ENCODE results near the gene PDE4A. TPM values are rescaled to one million over a fixed set of nuclear protein-coding genes. Genes with fewer than 3 reads are reported as not detected.

Gene PDE4A
- polyA plus RNA-seq, 2 donors: 1.2 to 1.3 TPM

- Histone ChIP-seq H3K36me3 (ENCODE audit: control insufficient read depth in 2 of 2, insufficient read depth in 2 of 2, low read length in 1 of 2) (no peaks in the 10 kb centered on the region), H3K9me3 (ENCODE audit: control insufficient read depth in 2 of 2, insufficient read depth in 1 of 2, low read depth in 1 of 2, low read length in 1 of 2) (peaks cover 0 to 3% of the 10 kb centered on the region in 2 donors), H3K4me3 (ENCODE audit: low read depth in 1 of 2, low read length in 2 of 2) (no peak overlapping the region), H3K27me3 (ENCODE audit: control insufficient read depth in 1 of 2, insufficient read depth in 2 of 2, low read length in 2 of 2) (peaks cover 5 to 22% of the 10 kb centered on the region in 2 donors), H3K27ac (ENCODE audit: low read depth in 2 of 2, low read length in 1 of 2) (no peak overlapping the region), H3K4me1 (ENCODE audit: control insufficient read depth in 2 of 2, insufficient read depth in 2 of 2, low read length in 1 of 2) (peaks cover 8 to 26% of the 10 kb centered on the region in 2 donors)
- 24 to 29% methylated on average over 17 of the region's 17 CpGs for WGBS, 2 donors
Measured at GRCh38 chr19:10421240-10422045, 1.1 kb downstream of the PDE4A start.

- Histone ChIP-seq H3K27me3 (ENCODE audit: control insufficient read depth in 1 of 2, insufficient read depth in 2 of 2, low read length in 2 of 2) (peaks cover 5 to 22% of the 10 kb centered on the region in 2 donors), H3K9me3 (ENCODE audit: control insufficient read depth in 2 of 2, insufficient read depth in 1 of 2, low read depth in 1 of 2, low read length in 1 of 2) (no peaks in the 10 kb centered on the region), H3K4me1 (ENCODE audit: control insufficient read depth in 2 of 2, insufficient read depth in 2 of 2, low read length in 1 of 2) (peaks cover 8 to 23% of the 10 kb centered on the region in 2 donors), H3K36me3 (ENCODE audit: control insufficient read depth in 2 of 2, insufficient read depth in 2 of 2, low read length in 1 of 2) (no peaks in the 10 kb centered on the region), H3K27ac (ENCODE audit: low read depth in 2 of 2, low read length in 1 of 2) (no peak overlapping the region), H3K4me3 (ENCODE audit: low read depth in 1 of 2, low read length in 2 of 2) (no peak overlapping the region)
- 50 to 65% methylated on average over 4 of the region's 4 CpGs for WGBS, 2 donors
Measured at GRCh38 chr19:10422046-10422461, 1.7 kb downstream of the PDE4A start.

DNA sequence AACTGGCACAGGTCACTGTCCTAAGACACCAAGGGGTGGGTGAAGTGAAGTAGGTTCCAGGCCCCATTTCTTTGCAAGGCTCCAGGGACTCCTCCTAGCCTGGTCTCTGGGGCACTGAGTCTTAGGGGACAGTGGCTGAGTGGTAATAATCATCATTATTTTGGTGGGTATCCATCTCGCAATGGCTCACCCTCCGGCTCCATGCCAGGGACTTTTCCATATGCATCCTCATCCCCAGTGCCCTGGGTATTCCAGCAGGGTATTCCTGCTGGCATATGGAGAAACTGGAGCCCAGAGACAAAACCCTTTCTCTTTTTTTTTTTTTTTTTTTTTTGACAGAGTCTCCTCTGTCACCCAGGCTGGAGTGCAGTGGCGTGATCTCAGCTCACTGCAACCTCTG, 2.5 kb downstream of the PDE4A start:
- Histone ChIP-seq H3K36me3 (ENCODE audit: control insufficient read depth in 2 of 2, insufficient read depth in 2 of 2, low read length in 1 of 2) (no peaks in the 10 kb centered on the region), H3K4me1 (ENCODE audit: control insufficient read depth in 2 of 2, insufficient read depth in 2 of 2, low read length in 1 of 2) (peaks cover 8 to 19% of the 10 kb centered on the region in 2 donors), H3K9me3 (ENCODE audit: control insufficient read depth in 2 of 2, insufficient read depth in 1 of 2, low read depth in 1 of 2, low read length in 1 of 2) (no peaks in the 10 kb centered on the region), H3K27me3 (ENCODE audit: control insufficient read depth in 1 of 2, insufficient read depth in 2 of 2, low read length in 2 of 2) (peaks cover 5 to 22% of the 10 kb centered on the region in 2 donors), H3K4me3 (ENCODE audit: low read depth in 1 of 2, low read length in 2 of 2) (no peak overlapping the region), H3K27ac (ENCODE audit: low read depth in 2 of 2, low read length in 1 of 2) (no peak overlapping the region)
- WGBS, 2 donors: 54 to 64% methylated on average over 3 of the region's 3 CpGs

DNA sequence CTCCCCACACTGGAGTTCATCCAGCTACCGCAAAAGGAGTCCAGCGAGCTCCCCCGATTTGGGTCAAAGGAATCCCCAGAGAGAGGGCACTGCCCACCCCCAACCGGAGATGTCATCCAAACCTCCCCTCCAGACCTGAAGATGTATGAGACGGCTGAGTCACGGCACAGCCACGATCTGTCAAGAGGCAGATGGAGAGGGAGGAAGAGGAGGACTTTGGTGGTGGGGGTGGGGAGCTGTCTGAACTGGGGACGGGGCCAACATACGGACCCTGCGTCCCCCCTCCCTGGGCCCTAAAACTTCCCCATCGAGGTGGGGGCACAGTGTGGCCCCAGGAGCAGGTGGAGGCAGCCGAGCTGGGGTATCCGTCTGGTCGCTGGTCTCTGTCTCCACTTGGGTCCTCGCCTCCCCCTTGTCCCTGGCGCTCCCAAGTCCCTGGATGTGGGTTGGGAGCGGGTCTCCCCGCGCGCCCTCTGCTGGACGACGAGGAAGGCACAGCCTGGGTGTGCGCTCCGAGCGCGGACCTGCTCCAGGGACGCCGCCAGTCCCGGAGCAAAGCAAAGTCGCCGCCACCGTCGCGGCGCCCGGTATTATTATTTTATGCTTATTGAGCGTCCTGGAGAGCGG, 3.8 kb downstream of the PDE4A start:
- Histone ChIP-seq H3K9me3 (ENCODE audit: control insufficient read depth in 2 of 2, insufficient read depth in 1 of 2, low read depth in 1 of 2, low read length in 1 of 2) (no peaks in the 10 kb centered on the region), H3K4me1 (ENCODE audit: control insufficient read depth in 2 of 2, insufficient read depth in 2 of 2, low read length in 1 of 2) (peaks cover 8 to 18% of the 10 kb centered on the region in 2 donors), H3K4me3 (ENCODE audit: low read depth in 1 of 2, low read length in 2 of 2) (peak overlapping the region; percentile 10 to 29), H3K36me3 (ENCODE audit: control insufficient read depth in 2 of 2, insufficient read depth in 2 of 2, low read length in 1 of 2) (no peaks in the 10 kb centered on the region), H3K27ac (ENCODE audit: low read depth in 2 of 2, low read length in 1 of 2) (peak overlapping the region in 1 of 2 donors; percentile 14), H3K27me3 (ENCODE audit: control insufficient read depth in 1 of 2, insufficient read depth in 2 of 2, low read length in 2 of 2) (peaks cover 5 to 14% of the 10 kb centered on the region in 2 donors)
- WGBS, 2 donors: 1 to 2% methylated on average over 36 to 38 of the region's 38 CpGs

- WGBS, 2 donors: 86 to 87% methylated on average over 6 of the region's 6 CpGs
- no peaks in the 10 kb centered on the region for H3K36me3 ChIP-seq (ENCODE audit: control insufficient read depth in 2 of 2, insufficient read depth in 2 of 2, low read length in 1 of 2)
- H3K27me3 ChIP-seq (ENCODE audit: control insufficient read depth in 1 of 2, insufficient read depth in 2 of 2, low read length in 2 of 2): no peaks in the 10 kb centered on the region
- no peak overlapping the region for H3K27ac ChIP-seq (ENCODE audit: low read depth in 2 of 2, low read length in 1 of 2)
- no peak overlapping the region for H3K4me3 ChIP-seq (ENCODE audit: low read depth in 1 of 2, low read length in 2 of 2)
- H3K4me1 ChIP-seq (ENCODE audit: control insufficient read depth in 2 of 2, insufficient read depth in 2 of 2, low read length in 1 of 2): peaks cover 0 to 6% of the 10 kb centered on the region in 2 donors
- no peaks in the 10 kb centered on the region for H3K9me3 ChIP-seq (ENCODE audit: control insufficient read depth in 2 of 2, insufficient read depth in 1 of 2, low read depth in 1 of 2, low read length in 1 of 2)
Measured at GRCh38 chr19:10427169-10427568, 6.8 kb downstream of the PDE4A start.

DNA sequence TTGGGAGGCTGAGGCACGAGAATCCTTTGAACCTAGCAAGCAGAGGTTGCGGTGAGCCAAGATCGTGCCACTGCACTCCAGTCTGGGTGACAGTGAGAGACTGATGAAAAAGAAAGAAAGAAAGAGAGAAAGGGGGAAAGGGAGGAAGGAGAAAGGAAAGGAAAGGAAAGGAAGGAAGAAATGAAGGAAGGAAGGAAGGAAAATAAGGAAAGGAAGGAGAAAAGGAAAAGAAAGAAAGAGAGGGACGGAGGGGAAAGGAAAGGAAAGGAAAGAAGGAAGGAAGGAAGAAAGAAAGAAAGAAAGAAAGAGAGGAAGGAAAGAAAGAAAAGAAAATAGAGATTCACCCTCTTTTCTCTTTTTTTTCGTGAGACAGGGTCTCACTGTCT, 8.7 kb downstream of the PDE4A start:
- Histone ChIP-seq H3K27ac (ENCODE audit: low read depth in 2 of 2, low read length in 1 of 2) (no peak overlapping the region), H3K9me3 (ENCODE audit: control insufficient read depth in 2 of 2, insufficient read depth in 1 of 2, low read depth in 1 of 2, low read length in 1 of 2) (no peaks in the 10 kb centered on the region), H3K27me3 (ENCODE audit: control insufficient read depth in 1 of 2, insufficient read depth in 2 of 2, low read length in 2 of 2) (no peaks in the 10 kb centered on the region), H3K4me1 (ENCODE audit: control insufficient read depth in 2 of 2, insufficient read depth in 2 of 2, low read length in 1 of 2) (peaks cover 5 to 8% of the 10 kb centered on the region in 2 donors), H3K4me3 (ENCODE audit: low read depth in 1 of 2, low read length in 2 of 2) (no peak overlapping the region), H3K36me3 (ENCODE audit: control insufficient read depth in 2 of 2, insufficient read depth in 2 of 2, low read length in 1 of 2) (no peaks in the 10 kb centered on the region)
- 64 to 69% methylated on average over 5 of the region's 5 CpGs for WGBS, 2 donors

DNA sequence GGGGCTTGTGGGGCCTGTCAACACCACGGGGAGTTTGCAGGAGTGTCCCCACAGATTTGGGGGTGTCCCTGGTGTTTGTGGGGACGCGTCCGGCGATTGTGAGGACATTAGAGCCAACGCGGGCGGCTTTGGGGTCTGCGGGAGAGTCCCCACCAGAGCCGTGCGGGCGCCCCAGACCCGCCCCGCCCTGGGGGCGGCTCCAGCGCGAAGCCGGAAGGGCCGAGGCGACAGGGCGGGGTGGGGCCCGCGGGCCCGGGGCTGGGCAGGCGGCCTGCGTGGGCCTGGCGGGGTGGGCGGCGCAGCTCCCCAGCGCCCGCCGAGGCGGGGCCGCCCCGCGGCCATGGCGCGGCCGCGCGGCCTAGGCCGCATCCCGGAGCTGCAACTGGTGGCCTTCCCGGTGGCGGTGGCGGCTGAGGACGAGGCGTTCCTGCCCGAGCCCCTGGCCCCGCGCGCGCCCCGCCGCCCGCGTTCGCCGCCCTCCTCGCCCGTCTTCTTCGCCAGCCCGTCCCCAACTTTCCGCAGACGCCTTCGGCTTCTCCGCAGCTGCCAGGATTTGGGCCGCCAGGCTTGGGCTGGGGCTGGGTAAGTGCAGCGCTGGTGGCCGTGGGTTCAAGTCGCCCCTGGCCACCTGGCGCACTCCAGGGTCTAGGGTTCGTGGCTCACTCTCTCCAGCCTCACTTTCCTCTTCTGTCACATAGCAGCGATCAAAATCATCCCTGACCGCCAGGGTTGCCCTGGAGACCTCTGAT, 10.3 kb downstream of the PDE4A start:
- no peaks in the 10 kb centered on the region for H3K27me3 ChIP-seq (ENCODE audit: control insufficient read depth in 1 of 2, insufficient read depth in 2 of 2, low read length in 2 of 2)
- peak overlapping the region; percentile 47 to 56 for H3K27ac ChIP-seq (ENCODE audit: low read depth in 2 of 2, low read length in 1 of 2)
- peaks cover 5 to 6% of the 10 kb centered on the region in 2 donors for H3K4me1 ChIP-seq (ENCODE audit: control insufficient read depth in 2 of 2, insufficient read depth in 2 of 2, low read length in 1 of 2)
- H3K4me3 ChIP-seq (ENCODE audit: low read depth in 1 of 2, low read length in 2 of 2): peak overlapping the region; percentile 34 to 51
- WGBS, 2 donors: 4 to 7% methylated on average over 39 to 75 of the region's 75 CpGs
- no peaks in the 10 kb centered on the region for H3K9me3 ChIP-seq (ENCODE audit: control insufficient read depth in 2 of 2, insufficient read depth in 1 of 2, low read depth in 1 of 2, low read length in 1 of 2)
- no peaks in the 10 kb centered on the region for H3K36me3 ChIP-seq (ENCODE audit: control insufficient read depth in 2 of 2, insufficient read depth in 2 of 2, low read length in 1 of 2)

- Histone ChIP-seq H3K9me3 (ENCODE audit: control insufficient read depth in 2 of 2, insufficient read depth in 1 of 2, low read depth in 1 of 2, low read length in 1 of 2) (no peaks in the 10 kb centered on the region), H3K27ac (ENCODE audit: low read depth in 2 of 2, low read length in 1 of 2) (peak overlapping the region; percentile 44 to 50), H3K4me1 (ENCODE audit: control insufficient read depth in 2 of 2, insufficient read depth in 2 of 2, low read length in 1 of 2) (peaks cover 5 to 6% of the 10 kb centered on the region in 2 donors), H3K4me3 (ENCODE audit: low read depth in 1 of 2, low read length in 2 of 2) (peak overlapping the region; percentile 34 to 51), H3K27me3 (ENCODE audit: control insufficient read depth in 1 of 2, insufficient read depth in 2 of 2, low read length in 2 of 2) (no peaks in the 10 kb centered on the region), H3K36me3 (ENCODE audit: control insufficient read depth in 2 of 2, insufficient read depth in 2 of 2, low read length in 1 of 2) (no peaks in the 10 kb centered on the region)
- WGBS, 2 donors: 10% methylated on average over 25 of the region's 25 CpGs
Measured at GRCh38 chr19:10431254-10431942, 11.1 kb downstream of the PDE4A start.
